NCI-H524 (cell line): ENCODE data around the gene AIF1.
"Not testable (repeated sequence)": the region's sequence is repeated elsewhere in the genome, so short reads cannot be mapped to it uniquely, and the experiment has no call there.

Experiments
- DNase-seq, 2 experiments: peaks; one replicate each; lab custom pipeline; 2025; lab: John Stamatoyannopoulos, UW

AIF1 gene

GRCh38 chr6:31580807-31581433 lies 34.1 kb upstream of the AIF1 start:
- DNase-seq: peak; percentile 57 to 78

GRCh38 chr6:31581434-31582229 lies 33.4 kb upstream of the AIF1 start:
- peak in 1 of 2 experiments; percentile 13 for DNase-seq

GRCh38 chr6:31582230-31582643 lies 32.8 kb upstream of the AIF1 start, which contains the start of gene LTB:
TSS of gene LTB (minus strand) at chr6:31582424. CDS start at chr6:31582417, 7 bp downstream.
- no peak for DNase-seq

GRCh38 chr6:31585491-31585890 lies 29.5 kb upstream of the AIF1 start:
- no peak for DNase-seq

GRCh38 chr6:31586008-31586407 lies 29.0 kb upstream of the AIF1 start, which contains the start of gene LST1:
TSS of gene LST1 (plus strand) at chr6:31586277. CDS start at chr6:31587300, 1,023 bp downstream.
- no peak for DNase-seq

GRCh38 chr6:31586599-31587281 lies 28.3 kb upstream of the AIF1 start:
- no peak for DNase-seq

- DNase-seq: no peak
Measured at GRCh38 chr6:31587791-31588777, 26.9 kb upstream of the AIF1 start.

GRCh38 chr6:31588871-31589650 lies 26.0 kb upstream of the AIF1 start:
- peak in 1 of 2 experiments; percentile 28 for DNase-seq

- DNase-seq: not testable (repeated sequence)
Measured at GRCh38 chr6:31590691-31591090, 24.3 kb upstream of the AIF1 start.

GRCh38 chr6:31592396-31592771 lies 22.6 kb upstream of the AIF1 start:
- DNase-seq: no peak

GRCh38 chr6:31597006-31597405 lies 18.0 kb upstream of the AIF1 start:
- DNase-seq: peak in 1 of 2 experiments; percentile 41

GRCh38 chr6:31607317-31607716 lies 7.7 kb upstream of the AIF1 start:
- DNase-seq: no peak

- DNase-seq: no peak
Measured at GRCh38 chr6:31609519-31610406, 5.3 kb upstream of the AIF1 start.

- no peak for DNase-seq
Measured at GRCh38 chr6:31610968-31611367, 4.1 kb upstream of the AIF1 start.

- DNase-seq: no peak
Measured at GRCh38 chr6:31614075-31614619, 887 bp upstream of the AIF1 start.

- no peak for DNase-seq
Measured at GRCh38 chr6:31615748-31616147, 714 bp downstream of the AIF1 start.

GRCh38 chr6:31617010-31617409 lies 2.0 kb downstream of the AIF1 start:
- DNase-seq: peak in 1 of 2 experiments; percentile 29

- DNase-seq: peak; percentile 98
Measured at GRCh38 chr6:31619805-31620585, 5.0 kb downstream of the AIF1 start.
